K562 (cell line): ENCODE data around the gene B3GALT5. TPM values are rescaled to one million over a fixed set of nuclear protein-coding genes. Genes with fewer than 3 reads are reported as not detected.

Experiments used
- ATAC-seq: fragments of 200-7000 bp; cut with Tn5 transposase; 3 replicates; pipeline ENCODE4 v1.9.1; 2020; ENCODE audit warnings: moderate library complexity
- BruUV-seq: library from RNA; stranded (reverse); fragments of 400-500 nt; replicated peaks from 2 replicates; lab custom pipeline; 2021; lab: Mats Ljungman, UMichigan
- CTCF ChIA-PET: fragments of 300-600 bp; formaldehyde crosslinking; extraction: SDS; loops from one replicate; lab custom pipeline; 2021; ENCODE audit warnings: low intra/inter-chr PET ratio; lab: Yijun Ruan, JAX
- POLR2A ChIA-PET: fragments of 300-600, 350-650 bp; sonication (Branson Sonifier 250); formaldehyde crosslinking; extraction: SDS; loops from one replicate; lab custom pipeline; 2021; ENCODE audit warnings: antibody characterized with exemption, inconsistent platforms; lab: Yijun Ruan, JAX
- DNase-seq, 4 experiments: peaks; one replicate each; pipeline versions ENCODE4 v3.0.0 to v3.0.0-alpha.2; 2011 to 2018; ENCODE audit warnings: low spot score in 3 of 4, mixed read lengths in 3 of 4; ENCODE audit errors: extremely low read depth in 1 of 4
- FAIRE-seq: peaks from 2 replicates; lab custom pipeline; 2011; peaks lifted over from hg19 to GRCh38; lab: Jason Lieb, UNC
- H2AFZ ChIP-seq: 2 replicates; pipeline ENCODE4 v1.6.0; 2011; ENCODE audit warnings: low read depth, low read length, control low read depth, inconsistent platforms
- H3K27ac ChIP-seq: fragments of 200-600 bp; 3 replicates; pipeline ENCODE4 v1.8.0; 2011; ENCODE audit warnings: low read depth, mild to moderate bottlenecking, control low read depth, inconsistent platforms, low read length, moderate library complexity, mixed read lengths; ENCODE audit errors: extremely low read depth
- H3K27me3 ChIP-seq, 2 experiments: fragments of 300-600 bp in 1 of 2; 2 replicates in 1 of 2; 3 replicates in 1 of 2; pipeline versions ENCODE4 v1.6.0 to v1.8.0; 2011; ENCODE audit warnings: inconsistent platforms in 2 of 2, low read length in 2 of 2, mild to moderate bottlenecking in 1 of 2, mixed read lengths in 1 of 2, moderate library complexity in 1 of 2; ENCODE audit not compliant: control insufficient read depth in 2 of 2, insufficient read depth in 2 of 2
- H3K36me3 ChIP-seq: fragments of 300-600 bp; 3 replicates; pipeline ENCODE4 v1.8.0; 2011; ENCODE audit warnings: mild to moderate bottlenecking, low read length, inconsistent platforms; ENCODE audit not compliant: control insufficient read depth, insufficient read depth
- H3K4me1 ChIP-seq, 2 experiments: fragments of 200-600 bp in 1 of 2; replicated peaks in 1 of 2; 2 replicates in 1 of 2; 3 replicates in 1 of 2; pipeline versions ENCODE4 v1.5.1 to v1.8.0; 2011; ENCODE audit warnings: inconsistent platforms in 2 of 2, low read length in 2 of 2, mild to moderate bottlenecking in 1 of 2, mixed read lengths in 1 of 2, moderate library complexity in 1 of 2; ENCODE audit not compliant: control insufficient read depth in 2 of 2, insufficient read depth in 2 of 2
- H3K4me2 ChIP-seq: 2 replicates; pipeline ENCODE4 v1.6.1; 2011; ENCODE audit warnings: low read length, control low read depth, inconsistent platforms, mixed read lengths; ENCODE audit not compliant: insufficient read depth
- H3K4me3 ChIP-seq: fragments of 200-600 bp; sonication (generic), shearing (Covaris generic); 2 replicates; pipeline ENCODE4 v1.5.1; 2016; ENCODE audit warnings: control low read depth, inconsistent platforms
- H3K79me2 ChIP-seq: fragments of 200-600 bp; 3 replicates; pipeline ENCODE4 v1.8.0; 2011; ENCODE audit warnings: low read length, inconsistent platforms; ENCODE audit not compliant: control insufficient read depth, insufficient read depth
- H3K9ac ChIP-seq, 2 experiments: 2 replicates each; pipeline versions ENCODE4 v1.6.0 to v1.6.1; 2011; ENCODE audit warnings: low read depth in 2 of 2, low read length in 2 of 2, control low read depth in 1 of 2, inconsistent platforms in 1 of 2, mild to moderate bottlenecking in 1 of 2, mixed read lengths in 1 of 2; ENCODE audit not compliant: insufficient read depth in 1 of 2
- H3K9me1 ChIP-seq: one replicate; pipeline ENCODE4 v1.6.0; 2011; ENCODE audit warnings: inconsistent platforms, mild to moderate bottlenecking, low read length, moderate library complexity; ENCODE audit not compliant: control insufficient read depth, insufficient read depth
- H3K9me3 ChIP-seq: replicated peaks from 2 replicates; pipeline ENCODE4 v1.5.1; 2011; ENCODE audit warnings: low read depth, low read length, inconsistent platforms; ENCODE audit not compliant: control insufficient read depth, insufficient read depth
- H4K20me1 ChIP-seq: replicated peaks from 2 replicates; pipeline ENCODE4 v1.6.1; 2011; ENCODE audit warnings: low read length, inconsistent platforms, mixed read lengths; ENCODE audit not compliant: control insufficient read depth, insufficient read depth
- GTF2F1 ChIP-seq: IDR thresholded peaks from 2 replicates; pipeline ENCODE4 v1.6.1; 2011; ENCODE audit warnings: low read depth, low read length, improper control_type of control experiment
- KLF16 ChIP-seq: IDR thresholded peaks from 2 replicates; pipeline ENCODE4 v1.6.1; 2016; ENCODE audit warnings: antibody characterized with exemption
- LARP7 ChIP-seq: fragments of 450-650 bp; IDR thresholded peaks from 2 replicates; pipeline ENCODE4 v1.6.1; 2016
- MAFF ChIP-seq: IDR thresholded peaks from 2 replicates; pipeline ENCODE4 v1.6.1; 2012; ENCODE audit warnings: low read length, improper control_type of control experiment
- POLR3G ChIP-seq: IDR thresholded peaks from 2 replicates; pipeline ENCODE4 v1.6.1; 2011; ENCODE audit not compliant: insufficient read length, insufficient replicate concordance; ENCODE audit errors: extremely low read depth
- ZSCAN32 ChIP-seq: fragments of 450-650 bp; formaldehyde crosslinking; IDR thresholded peaks from 2 replicates; pipeline ENCODE4 v1.4.0; 2020; ENCODE audit warnings: mild to moderate bottlenecking, moderate library complexity
- WGBS: fragments of 100-300 bp; shearing (Covaris generic); methylation state at CpG from one replicate; pipeline ENCODE4 v1.1.6; 2016; ENCODE audit warnings: low coverage, mixed read lengths; ENCODE audit not compliant: insufficient coverage; ENCODE audit errors: missing lambda C conversion rate; 5-methylcytosine and 5-hydroxymethylcytosine counted together
- in situ Hi-C: fragments of 300-500 bp; cut with MboI; formaldehyde crosslinking; loops from 4 replicates; pipeline ENCODE4 v1.15.0; 2018; ENCODE audit warnings: inconsistent platforms, mixed read lengths
- intact Hi-C: fragments of 100-400 bp; cut with micrococcal nuclease; formaldehyde crosslinking; loops from 2 replicates; pipeline ENCODE4 v1.14.2; 2022
- polyA plus RNA-seq, 8 experiments: library from polyadenylated mRNA; depleted of rRNA in 4 of 8; stranded (reverse) in 5 of 8; unstranded in 3 of 8; fragments of >200 nt; fragmentation: Nextera tagmentation in 2 of 8; fragmentation: Illumina TruSeq in 1 of 8; extraction: Ambion mirVana in 2 of 8; extraction: Trizol in 1 of 8; gene quantifications; 2 replicates each; pipeline versions ENCODE4 v1.2.1 to v1.2.3, GENCODE V29; 2011 to 2014; ENCODE audit warnings: inconsistent platforms in 1 of 8, missing spikeins in 1 of 8
- total RNA-seq, 7 experiments: library from RNA; depleted of rRNA in 6 of 7; stranded (reverse); fragments of >200 nt in 6 of 7; fragmentation: Illumina TruSeq in 2 of 7; extraction: Trizol in 2 of 7; gene quantifications; 2 replicates each; pipeline versions ENCODE4 v1.2.1 to v1.2.3, GENCODE V29; 2011 to 2021; ENCODE audit warnings: low replicate concordance in 1 of 7
- TF ChIP-seq, protein P1 (sequence below): IDR thresholded peaks from 2 replicates; pipeline ENCODE4 v1.6.1; 2014; ENCODE audit warnings: antibody characterized with exemption
- TF ChIP-seq, protein P2 (sequence below): fragments of 450-650 bp; IDR thresholded peaks from 2 replicates; pipeline ENCODE4 v1.7.1; 2018; ENCODE audit warnings: mild to moderate bottlenecking, low read depth; ENCODE audit not compliant: partially characterized antibody

B3GALT5 gene
- total and polyA plus RNA-seq, 9 of the 15 experiments (the other 6 are each of a cell fraction or from before 2014, with no cell fraction given), result 0.02 TPM; not detected in 8

DNA sequence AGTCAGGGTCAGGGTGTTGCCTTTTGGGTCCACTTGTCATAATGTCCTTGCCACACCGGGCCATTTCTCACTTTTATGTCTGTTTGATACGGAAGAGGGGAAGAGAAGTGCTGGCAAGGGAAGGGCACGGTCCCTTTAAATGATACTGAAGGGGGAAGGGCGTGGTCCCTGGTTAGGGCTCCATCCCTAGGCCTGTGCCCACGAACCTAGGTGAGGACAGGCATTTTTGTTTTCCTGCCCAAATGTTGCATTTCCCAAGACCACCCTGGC, 25.2 kb downstream of the B3GALT5 start:
- Histone ChIP-seq H2AFZ (no peak overlapping the region), H3K27ac (no peak overlapping the region), H3K36me3 (no peaks in the 10 kb centered on the region), H3K9me1 (no peaks in the 10 kb centered on the region), H3K79me2 (no peaks in the 10 kb centered on the region), H4K20me1 (no peaks in the 10 kb centered on the region), H3K9me3 (no peaks in the 10 kb centered on the region), H3K27me3 (peaks cover 32 to 45% of the 10 kb centered on the region in 2 experiments), H3K4me1 (no peaks in the 10 kb centered on the region), H3K4me3 (no peak overlapping the region), H3K9ac (no peak overlapping the region), H3K4me2 (no peak overlapping the region)
- TF ChIP-seq LARP7, result no peak
- TF ChIP-seq MAFF, result no peak
- no peak for TF ChIP-seq GTF2F1
- no peak for TF ChIP-seq ZSCAN32
- TF ChIP-seq, protein P1, sequence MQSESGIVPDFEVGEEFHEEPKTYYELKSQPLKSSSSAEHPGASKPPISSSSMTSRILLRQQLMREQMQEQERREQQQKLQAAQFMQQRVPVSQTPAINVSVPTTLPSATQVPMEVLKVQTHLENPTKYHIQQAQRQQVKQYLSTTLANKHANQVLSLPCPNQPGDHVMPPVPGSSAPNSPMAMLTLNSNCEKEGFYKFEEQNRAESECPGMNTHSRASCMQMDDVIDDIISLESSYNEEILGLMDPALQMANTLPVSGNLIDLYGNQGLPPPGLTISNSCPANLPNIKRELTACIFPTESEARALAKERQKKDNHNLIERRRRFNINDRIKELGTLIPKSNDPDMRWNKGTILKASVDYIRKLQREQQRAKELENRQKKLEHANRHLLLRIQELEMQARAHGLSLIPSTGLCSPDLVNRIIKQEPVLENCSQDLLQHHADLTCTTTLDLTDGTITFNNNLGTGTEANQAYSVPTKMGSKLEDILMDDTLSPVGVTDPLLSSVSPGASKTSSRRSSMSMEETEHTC, result no peak
- TF ChIP-seq KLF16, result no peak
- no peak for TF ChIP-seq POLR3G
- TF ChIP-seq, protein P2, sequence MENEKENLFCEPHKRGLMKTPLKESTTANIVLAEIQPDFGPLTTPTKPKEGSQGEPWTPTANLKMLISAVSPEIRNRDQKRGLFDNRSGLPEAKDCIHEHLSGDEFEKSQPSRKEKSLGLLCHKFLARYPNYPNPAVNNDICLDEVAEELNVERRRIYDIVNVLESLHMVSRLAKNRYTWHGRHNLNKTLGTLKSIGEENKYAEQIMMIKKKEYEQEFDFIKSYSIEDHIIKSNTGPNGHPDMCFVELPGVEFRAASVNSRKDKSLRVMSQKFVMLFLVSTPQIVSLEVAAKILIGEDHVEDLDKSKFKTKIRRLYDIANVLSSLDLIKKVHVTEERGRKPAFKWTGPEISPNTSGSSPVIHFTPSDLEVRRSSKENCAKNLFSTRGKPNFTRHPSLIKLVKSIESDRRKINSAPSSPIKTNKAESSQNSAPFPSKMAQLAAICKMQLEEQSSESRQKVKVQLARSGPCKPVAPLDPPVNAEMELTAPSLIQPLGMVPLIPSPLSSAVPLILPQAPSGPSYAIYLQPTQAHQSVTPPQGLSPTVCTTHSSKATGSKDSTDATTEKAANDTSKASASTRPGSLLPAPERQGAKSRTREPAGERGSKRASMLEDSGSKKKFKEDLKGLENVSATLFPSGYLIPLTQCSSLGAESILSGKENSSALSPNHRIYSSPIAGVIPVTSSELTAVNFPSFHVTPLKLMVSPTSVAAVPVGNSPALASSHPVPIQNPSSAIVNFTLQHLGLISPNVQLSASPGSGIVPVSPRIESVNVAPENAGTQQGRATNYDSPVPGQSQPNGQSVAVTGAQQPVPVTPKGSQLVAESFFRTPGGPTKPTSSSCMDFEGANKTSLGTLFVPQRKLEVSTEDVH, result no peak
- in situ Hi-C loops, result no loop called here
- no TSS peak for BruUV-seq
- 0% methylated on average over 5 of the region's 5 CpGs for WGBS
- no peak for FAIRE-seq
- DNase-seq, result no peak
- CTCF ChIA-PET, result no interaction called here
- intact Hi-C loops, result no loop called here
- no peak for ATAC-seq
- POLR2A ChIA-PET, result no interaction called here
